DMS 273 treated with DMSO at 0.1 percent for 48 hours (cell line): Measurements from ENCODE around the gene TGFB1.
A peak's percentile ranks its signal among the peaks of the same experiment; 100 is the strongest.
"Not testable (repeated sequence)": the region's sequence is repeated elsewhere in the genome, so short reads cannot be mapped to it uniquely, and the experiment has no call there.

Source experiments
- DNase-seq: peaks from one replicate; lab custom pipeline; 2025; lab: John Stamatoyannopoulos, UW

TGFB1 gene

DNA sequence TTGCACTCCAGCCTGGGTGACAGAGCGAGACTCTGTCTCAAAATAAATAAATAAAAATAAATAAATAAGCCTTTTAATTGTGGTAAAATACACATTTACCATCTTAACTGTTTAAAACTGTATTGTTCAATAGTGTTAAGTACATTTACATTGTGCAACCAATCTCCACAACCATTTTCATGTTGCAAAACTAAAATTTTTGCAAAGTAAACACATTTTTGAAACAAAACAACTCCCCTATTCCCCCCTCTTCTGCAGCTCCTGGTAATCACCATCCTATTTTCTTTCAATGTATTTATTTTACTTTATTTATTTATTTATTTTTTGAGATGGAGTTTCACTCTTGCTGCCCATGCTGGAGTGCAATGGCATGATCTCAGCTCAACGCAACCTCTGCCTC is 16.0 kb upstream of the TGFB1 start:
- no peak for DNase-seq

DNA sequence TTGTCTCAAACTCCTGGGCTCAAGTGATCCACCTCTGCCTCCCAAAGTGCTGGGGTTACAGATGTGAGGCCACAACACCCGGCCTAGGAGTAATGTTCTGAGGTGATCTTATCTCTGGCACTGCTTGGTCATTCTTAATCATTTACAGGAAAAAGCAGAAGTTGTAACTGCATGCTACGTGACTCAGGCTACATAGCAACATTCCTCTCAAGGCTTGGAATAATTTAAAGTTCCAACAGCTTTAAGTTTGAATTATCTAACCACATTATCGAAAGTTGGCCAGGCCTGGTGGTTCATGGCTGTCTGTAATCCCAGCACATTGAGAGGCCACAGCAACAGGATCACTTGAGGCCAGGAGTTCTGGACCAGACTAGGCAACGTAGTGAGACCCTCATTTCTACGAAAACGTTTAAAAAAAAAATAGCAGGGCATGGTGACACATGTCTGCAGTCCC is 14.2 kb upstream of the TGFB1 start:
- no peak for DNase-seq

DNA sequence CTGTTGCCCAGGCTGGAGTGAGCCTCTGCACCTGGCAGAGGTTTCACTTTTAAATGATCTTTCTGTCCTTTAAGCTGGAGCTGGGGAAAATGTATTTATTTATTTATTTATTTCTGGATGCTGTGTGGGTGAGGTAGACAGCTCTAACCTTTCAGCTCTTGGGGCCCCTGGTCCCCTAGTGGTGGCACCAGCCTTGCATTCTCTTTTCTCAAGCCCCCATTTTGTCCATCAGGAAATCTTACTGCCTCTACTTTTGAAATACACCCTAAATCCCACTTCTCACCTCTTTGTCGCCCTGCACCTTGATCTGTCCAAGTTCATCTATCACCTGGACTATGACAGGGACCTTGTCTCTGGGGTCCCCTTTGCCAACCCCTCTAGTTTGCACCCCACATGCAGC is 12.4 kb upstream of the TGFB1 start:
- DNase-seq, result no peak

DNA sequence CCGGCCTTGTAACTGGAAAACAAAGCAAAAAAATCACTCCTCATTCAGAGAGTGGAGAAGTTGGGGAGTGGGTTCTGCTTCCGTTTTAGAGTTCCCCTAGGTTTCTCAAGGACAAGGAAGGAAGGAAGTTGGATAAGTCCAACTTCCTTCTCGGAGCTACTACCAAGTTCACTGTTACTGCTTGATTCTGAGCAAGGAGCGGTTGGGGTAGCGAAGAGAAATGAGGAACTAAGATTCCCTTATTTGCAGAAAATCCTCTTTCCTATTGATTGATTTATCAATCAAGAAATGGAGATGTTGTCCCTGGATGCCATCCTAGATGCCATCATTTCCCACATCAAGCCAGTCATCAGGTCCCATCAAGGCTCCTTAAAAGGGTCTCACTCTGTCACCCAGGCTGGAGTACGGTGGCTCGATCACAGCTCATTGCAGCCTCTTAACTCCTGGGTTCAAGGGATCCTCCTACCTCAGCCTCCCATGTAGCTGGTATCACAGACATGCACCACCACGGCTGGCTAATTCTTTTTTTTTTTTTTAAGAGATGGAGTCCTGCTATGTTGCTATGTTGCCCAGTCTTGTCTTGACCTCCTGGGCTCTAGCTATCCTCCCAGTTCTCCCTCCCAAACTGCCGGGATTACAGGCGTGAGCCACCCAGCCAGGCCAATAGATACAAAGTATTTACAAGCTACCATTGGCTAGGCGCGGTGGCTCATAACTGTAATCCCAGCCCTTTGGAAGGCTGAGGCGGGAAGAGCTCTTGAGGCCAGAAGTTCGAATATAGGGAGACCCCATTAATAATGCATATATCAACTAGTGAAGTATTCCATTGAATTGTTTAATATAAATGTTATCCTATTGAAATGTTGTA is 11.0 kb upstream of the TGFB1 start:
- no peak for DNase-seq

DNA sequence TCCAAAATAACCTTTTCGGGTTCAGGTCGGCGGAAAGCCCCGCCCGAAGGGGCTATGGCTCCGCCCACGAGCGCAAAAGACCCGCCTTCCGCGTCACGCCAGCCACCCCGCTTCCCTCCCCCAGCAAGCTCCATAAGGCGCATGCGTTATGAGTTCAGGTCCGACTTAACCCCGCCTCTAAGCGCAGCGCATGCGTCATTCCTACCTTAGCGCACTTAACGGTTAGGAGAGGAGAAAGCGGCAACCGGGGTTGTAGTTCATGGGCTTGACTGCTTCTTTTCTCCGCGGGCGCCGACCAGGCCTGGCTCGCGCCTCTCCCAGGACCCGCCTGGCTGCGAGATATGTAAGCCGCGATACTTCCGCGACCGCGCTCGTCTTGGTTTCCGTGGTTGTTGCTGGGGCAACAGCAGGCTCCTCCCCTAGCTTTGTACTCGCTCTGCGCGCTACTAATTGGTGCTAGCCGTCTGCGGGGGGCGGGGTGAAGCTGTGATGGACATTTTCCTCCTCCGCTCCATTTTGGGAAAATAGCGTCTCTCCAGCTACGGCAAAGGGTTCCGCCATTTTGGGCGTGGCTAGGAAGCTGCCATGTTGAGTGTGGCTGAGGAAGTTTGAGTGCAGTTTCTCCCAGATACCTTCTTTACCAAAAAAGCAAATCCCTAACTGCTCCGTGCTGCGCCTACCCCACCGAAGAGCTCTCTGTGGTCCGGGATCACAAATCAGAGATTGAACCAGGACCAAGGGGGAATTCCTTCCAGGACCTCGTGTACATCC is 10.2 kb upstream of the TGFB1 start, which contains the start of gene B9D2:
B9D2 (minus strand) TSS at position 397 of the 771 bp plus-strand sequence. CDS start 630 bp downstream, outside the sequence.
- DNase-seq, result peak; percentile 97

DNA sequence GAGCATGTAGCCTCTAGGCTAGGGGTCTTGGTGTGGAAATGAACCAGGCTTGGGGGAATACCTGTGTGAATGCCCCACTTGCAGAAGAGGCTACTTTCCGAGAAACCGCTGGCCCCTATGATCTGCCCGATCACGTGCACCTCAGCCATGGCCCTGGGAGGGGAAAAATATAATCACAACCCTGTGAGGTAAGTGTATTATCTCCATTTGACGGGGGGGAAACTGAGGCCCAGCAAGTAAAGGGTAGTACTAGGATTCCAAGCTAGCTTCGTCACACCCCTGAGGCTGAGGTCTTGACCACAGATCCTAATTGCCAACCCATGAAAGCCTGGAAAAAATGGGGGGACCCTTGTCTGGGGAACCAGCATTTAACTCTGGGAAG is 9.6 kb upstream of the TGFB1 start:
- no peak for DNase-seq

DNA sequence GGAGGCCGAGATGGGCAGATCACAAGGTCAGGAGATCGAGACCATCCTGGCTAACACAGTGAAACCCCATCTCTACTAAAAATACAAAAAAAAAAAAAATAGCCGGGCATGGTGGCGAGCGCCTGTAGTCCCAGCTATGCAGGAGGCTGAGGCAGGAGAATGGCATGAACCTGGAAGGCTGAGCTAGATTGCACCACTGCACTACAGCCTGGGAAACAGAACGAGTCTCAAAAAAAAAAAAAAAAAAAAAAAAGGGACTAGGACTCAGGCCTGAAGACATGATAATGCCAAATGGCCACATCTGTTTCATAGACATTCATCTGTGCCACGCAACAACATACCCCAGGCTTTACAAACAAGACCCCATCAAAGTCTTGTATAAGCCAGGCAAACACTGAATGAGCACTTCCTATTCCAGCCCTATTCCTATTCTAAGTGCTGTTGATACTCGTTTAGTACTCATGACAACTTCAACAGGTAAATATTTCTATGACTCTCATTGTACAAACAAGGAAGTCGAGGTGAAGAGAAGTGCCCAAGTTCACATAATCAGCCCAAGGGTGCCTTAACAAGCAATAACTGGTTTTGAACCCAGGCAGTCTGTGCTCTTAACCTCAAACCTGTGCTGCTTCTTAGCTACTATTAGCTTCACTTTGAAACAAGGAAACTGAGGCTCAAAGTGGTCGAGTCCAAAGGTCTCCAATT is 8.6 kb upstream of the TGFB1 start:
- DNase-seq, result no peak

DNA sequence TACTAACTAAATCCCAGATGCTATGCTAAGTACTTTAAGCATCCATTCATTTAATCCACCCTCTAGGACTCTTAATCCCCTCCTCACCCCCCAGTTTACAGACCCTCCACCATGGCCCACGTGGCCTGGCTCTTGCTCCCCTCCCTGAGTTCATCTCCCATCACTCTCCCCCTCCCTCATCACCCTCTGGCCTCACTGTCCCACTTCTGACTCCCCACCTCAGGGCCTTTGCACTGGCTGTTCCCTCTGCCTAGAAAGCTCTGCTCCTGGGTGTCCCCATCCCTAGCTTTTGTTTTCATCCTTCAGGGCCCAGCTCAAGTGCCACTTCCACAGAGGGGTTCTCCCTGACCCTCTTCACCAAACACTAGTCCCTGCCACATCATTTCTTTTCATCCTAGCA is 6.0 kb upstream of the TGFB1 start:
- DNase-seq, result no peak

DNA sequence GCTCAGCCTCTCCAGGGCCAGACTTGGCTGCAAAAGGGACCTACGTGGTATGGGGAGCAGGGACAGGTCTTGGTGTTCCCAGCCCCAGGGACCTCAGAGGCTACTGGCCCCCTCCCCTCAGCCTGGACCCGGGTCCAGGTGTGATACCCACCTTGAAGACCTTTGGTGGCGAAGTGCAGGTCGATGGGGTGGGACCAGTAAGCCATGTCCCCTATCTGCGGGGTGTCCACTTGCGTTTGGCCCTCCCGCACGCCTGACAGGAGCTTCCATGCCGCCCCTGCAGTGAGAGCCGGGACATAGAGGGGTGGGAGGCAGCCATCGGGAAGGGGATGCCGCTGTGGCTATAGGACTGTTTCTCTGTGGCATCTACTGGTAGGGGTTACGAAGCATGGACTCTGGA is 4.0 kb upstream of the TGFB1 start:
- no peak for DNase-seq

DNA sequence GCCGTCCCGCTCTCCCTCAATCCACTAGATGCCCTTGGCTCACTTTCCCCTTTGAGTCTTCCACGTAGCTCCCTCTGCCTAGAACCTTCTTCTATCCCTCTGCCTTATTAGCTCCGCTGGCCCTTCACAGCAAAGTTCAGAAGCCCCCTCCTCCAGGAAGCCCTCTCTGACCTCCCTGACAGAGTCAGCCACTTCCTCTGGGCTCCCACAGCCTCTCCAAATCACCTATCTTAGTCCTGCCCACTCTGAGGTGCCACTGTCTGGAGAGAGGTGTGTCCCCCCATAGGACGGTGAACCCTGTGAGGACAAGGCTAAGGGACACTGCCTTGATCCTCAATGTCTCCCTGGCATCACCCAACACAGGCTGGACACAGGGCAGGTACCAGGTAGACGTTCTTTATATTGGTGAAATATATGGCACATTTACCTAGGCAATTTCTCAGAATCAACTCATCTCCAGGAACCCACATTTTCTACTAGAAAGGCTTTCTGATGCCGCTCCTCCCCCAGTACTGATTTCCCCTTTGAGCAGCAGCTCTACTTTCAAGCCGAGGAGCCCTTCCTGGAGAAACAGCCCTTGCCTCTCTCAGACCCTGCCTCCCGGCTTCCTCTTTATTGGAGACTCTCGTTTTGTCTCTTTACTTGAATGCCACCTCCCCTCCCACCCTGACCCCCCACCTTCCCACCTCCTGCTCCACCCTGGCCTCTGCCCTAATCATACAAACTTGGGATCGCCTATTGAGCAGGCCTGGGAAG is 3.4 kb upstream of the TGFB1 start:
- DNase-seq, result no peak

DNA sequence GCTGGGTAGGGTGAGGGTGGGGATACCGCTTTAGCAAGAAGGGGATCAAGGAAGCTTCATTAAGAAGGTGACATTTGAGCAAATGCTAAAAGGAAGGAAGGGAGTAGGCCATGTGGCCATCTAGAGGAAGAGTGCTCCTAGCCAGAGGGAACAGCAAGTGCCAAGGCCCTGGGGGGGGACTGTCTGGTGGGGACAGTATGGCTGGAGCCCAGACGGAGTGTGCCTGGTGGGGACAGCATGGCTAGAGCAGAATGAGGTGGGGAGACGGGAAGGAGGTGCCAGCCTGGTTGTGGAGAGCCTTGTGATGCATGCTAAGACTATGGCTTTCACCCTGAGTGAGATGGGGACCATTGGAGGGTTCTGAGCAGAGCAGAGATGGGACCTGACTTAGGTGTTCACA is 2.1 kb upstream of the TGFB1 start:
- no peak for DNase-seq

DNA sequence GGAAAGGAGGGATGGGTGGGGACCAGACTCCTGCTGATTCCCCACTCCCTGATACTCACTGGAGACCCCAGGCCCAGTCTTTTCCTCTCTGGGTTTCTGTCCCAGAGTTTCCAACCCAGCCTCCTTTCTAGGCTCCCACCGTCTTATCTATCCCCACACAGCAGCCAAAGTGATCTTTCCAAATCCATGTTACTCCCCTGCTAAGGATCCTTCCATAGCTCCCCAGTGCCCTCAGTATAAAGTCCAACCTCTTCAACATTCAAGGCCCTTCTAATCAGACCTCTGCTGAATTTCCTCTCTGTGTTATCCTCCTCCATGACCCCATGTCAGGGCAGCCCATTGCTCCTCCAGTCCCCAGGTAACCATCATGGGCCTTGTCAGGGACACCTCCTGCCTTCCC is 1.3 kb upstream of the TGFB1 start:
- DNase-seq, result no peak

DNA sequence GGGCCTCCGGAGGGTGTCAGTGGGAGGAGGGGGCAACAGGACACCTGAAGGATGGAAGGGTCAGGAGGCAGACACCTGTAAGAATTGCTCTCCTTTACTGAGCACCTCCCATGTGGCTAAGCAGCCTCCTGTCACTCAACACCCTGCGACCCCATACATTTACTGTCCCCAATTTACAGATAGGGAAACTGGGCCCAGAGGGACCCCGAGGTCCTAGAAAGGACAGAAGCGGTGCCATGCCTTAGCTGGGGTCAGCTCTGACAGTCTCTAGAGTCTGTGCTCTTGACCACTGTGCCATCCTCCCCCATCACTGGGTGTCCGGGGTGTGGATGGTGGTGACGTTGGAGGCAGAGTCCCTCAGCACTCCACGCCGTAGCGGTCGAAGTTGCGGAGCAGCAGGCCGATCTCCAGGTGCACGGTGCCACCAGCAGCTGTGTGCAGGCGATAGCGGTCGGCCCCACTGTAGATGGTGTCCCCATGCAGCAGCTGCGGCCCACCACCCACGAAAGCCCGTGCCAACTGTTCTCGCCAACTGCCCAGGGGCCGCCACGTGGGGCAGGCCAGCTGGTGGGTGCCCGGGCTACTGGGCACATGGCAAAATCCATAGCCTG is 726 bp upstream of the TGFB1 start:
- DNase-seq, result no peak

DNA sequence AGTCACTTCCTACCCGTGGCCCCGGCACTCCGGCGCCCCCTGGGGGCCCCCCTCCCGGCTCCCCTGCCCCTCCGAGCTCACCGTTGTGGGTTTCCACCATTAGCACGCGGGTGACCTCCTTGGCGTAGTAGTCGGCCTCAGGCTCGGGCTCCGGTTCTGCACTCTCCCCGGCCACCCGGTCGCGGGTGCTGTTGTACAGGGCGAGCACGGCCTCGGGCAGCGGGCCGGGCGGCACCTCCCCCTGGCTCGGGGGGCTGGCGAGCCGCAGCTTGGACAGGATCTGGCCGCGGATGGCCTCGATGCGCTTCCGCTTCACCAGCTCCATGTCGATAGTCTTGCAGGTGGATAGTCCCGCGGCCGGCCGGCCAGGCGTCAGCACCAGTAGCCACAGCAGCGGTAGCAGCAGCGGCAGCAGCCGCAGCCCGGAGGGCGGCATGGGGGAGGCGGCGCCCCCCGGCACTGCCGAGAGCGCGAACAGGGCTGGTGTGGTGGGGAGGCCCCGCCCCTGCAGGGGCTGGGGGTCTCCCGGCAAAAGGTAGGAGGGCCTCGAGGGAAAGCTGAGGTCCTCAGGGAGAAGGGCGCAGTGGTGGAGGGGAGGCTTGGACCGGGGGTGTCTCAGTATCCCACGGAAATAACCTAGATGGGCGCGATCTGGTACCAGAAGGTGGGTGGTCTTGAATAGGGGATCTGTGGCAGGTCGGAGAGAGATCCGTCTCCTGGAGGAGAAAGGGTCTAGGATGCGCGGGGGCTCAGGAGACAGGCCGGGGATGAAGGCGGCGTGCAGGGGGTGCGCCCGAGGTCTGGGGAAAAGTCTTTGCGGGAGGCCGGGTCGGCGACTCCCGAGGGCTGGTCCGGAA is 885 bp downstream of the TGFB1 start:
- peak; percentile 46 for DNase-seq

DNA sequence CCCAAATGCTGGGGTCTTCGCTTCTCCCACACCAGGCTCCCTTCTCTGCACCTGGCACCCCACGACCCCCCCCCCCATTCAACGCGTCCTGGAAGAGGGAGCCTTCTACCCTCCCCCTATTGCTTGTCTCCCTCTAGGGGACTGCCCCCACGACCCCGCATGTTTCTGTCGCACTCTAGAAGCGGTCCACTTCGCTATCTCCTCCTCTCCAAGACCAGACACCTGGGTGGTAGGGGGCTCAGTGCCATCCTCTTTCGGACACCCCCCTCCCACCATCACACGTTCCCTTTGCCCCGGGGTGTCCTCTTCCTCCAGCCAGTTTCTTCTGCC is 1.5 kb downstream of the TGFB1 start:
- no peak for DNase-seq

DNA sequence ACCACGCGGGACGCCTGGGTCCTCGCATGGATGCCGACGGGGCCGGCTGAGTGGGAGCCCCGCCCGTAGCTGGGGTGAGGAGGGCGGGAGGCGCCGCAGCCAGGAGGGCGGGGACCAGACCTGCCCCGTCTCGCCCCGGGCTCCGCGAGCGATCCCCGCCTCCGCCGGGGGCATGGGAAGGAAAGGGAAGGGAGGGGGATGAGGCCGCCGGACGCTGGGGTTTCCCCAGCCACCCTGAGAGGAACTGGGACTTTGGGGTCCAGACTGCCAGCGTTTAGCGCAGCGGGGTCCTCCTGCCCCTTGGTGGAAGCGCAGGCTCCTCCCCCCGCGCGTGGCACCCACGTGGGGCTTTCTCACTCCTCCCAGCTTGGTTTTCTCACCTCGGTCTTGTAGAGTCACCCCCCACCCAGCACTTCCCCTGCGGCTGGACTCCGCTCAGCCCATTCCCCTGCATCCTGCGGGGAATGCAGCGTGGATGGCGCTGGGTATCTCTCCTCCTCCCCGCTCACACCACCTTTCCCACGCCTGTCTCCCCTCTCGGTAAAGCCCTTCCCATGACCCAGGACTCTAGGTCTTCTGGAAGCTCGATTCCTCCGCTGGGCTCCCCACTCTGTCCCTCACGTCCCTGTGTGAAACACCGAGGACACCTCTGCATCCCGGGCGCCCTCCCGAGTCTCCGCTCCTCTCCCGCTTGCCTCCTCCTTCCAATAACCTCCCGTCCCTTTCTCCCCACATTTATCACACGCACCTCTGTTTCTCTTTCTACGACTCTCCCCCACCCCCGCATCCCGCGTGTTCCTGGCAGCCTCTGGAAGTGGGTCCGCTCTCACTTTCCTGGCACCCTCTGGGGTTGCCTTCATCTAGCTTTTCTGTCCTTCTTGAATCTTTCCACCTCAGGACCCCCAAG is 2.1 kb downstream of the TGFB1 start:
- DNase-seq, result no peak

DNA sequence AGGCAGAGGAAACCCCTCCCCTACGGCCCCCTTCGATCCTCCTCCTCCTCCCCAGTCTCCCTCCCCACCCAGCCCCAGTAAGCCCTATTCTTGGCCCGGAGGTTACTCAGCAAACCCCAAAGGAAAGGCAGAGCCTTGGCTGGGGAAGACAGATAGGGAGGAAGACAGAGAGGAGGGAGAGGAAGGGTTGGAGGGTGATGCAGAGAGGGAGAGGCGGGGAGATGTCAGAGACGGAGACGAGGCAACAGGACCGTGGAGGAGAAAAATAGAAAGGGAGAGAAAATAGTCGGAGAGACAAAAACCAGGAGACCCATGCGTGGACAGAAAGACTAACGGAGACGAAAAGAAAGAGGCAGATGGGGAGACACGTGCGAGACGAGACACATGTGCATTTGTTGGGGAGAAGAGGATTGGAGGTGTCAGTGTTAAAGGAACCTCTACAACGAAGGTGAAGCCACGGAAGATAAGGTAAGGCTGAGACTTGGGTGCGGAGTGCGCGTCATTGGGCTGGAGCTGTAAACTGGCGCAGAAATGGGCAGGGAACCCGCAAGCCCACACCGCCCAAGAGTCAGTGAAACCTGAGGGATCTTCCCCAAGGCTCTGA is 2.9 kb downstream of the TGFB1 start:
- no peak for DNase-seq

DNA sequence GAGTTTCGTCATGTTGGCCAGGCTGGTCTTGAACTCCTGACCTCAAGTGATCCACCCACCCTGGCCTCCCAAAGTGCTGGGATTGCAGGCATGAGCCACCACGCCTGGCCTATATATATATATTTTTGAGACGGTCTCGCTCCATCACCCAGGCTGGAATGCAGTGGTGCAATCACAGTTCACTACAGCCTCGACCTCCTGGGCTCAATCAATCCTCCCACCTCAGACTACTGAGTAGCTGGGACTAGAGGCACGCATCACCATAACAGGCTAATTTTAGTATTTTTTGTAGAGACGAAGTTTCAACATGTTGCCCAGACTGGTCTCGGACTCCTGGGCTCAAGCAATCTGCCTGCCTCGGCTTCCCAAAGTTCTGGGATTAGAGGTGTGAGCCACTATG is 6.8 kb downstream of the TGFB1 start:
- DNase-seq, result not testable (repeated sequence)

DNA sequence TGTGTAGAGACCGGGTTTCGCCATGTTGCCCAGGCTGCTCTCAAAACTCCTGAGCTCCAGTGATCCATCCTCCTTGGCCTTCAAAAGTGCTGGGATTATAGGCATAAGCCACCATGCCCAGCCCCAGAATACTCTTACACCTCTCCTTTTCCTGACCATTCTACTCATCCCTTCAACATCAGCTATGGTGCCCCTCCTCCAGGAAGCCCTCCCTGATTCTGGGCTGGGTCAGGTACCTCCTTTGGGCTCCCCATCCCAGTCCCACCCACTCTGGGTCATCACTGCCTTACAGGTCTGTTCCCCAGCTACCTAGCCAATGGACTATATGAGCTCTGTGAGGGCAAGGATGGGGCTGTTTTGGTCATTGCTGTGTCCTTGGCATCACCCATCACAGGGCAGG is 9.6 kb downstream of the TGFB1 start:
- DNase-seq, result no peak
